ENCODE measurements around the gene SALL4.
"Not testable (repeated sequence)": the region's sequence is repeated elsewhere in the genome, so short reads cannot be mapped to it uniquely, and the experiment has no call there.

- not testable (repeated sequence) for TF ChIP-seq SUZ12 (IDR thresholded peaks at IDR 0.05; ENCODE audit: extremely low read depth, insufficient read depth, insufficient read length); ZNF274 (IDR thresholded peaks at IDR 0.05; ENCODE audit: low read depth, low read length)
These were observed 64.1 kb downstream of the SALL4 start for GRCh38 chr20:51738261-51738660.

All from NT2/D1 (cell line).